C4-2B (cell line): ENCODE measurements around the gene MBLAC1.

ENCODE experiments used
- H3K27ac ChIP-seq: fragments of 450-650 bp; 2 replicates; pipeline ENCODE4 v1.5.1; 2017
- CTCF ChIP-seq: fragments of 450-650 bp; conservative IDR thresholded peaks from 2 replicates; pipeline ENCODE4 v1.5.1; 2017; ENCODE audit warnings: mild to moderate bottlenecking
- ZFX ChIP-seq: fragments of 450-650 bp; IDR thresholded peaks from 2 replicates; pipeline ENCODE4 v1.6.1; 2017

The MBLAC1 gene

GRCh38 chr7:100119072-100119969, 7.4 kb upstream of the MBLAC1 start, which contains the start of the genes CNPY4 and TAF6:
Gene CNPY4 (plus strand): TSS chr7:100119634. CDS start chr7:100119745, 111 bp downstream.
Gene TAF6 (minus strand): TSS chr7:100119358. CDS start chr7:100114209, 5,149 bp downstream.
- TF ChIP-seq ZFX (no peak), CTCF (no peak)
- H3K27ac ChIP-seq: peak within 1 kb of the TSS; percentile 85

DNA sequence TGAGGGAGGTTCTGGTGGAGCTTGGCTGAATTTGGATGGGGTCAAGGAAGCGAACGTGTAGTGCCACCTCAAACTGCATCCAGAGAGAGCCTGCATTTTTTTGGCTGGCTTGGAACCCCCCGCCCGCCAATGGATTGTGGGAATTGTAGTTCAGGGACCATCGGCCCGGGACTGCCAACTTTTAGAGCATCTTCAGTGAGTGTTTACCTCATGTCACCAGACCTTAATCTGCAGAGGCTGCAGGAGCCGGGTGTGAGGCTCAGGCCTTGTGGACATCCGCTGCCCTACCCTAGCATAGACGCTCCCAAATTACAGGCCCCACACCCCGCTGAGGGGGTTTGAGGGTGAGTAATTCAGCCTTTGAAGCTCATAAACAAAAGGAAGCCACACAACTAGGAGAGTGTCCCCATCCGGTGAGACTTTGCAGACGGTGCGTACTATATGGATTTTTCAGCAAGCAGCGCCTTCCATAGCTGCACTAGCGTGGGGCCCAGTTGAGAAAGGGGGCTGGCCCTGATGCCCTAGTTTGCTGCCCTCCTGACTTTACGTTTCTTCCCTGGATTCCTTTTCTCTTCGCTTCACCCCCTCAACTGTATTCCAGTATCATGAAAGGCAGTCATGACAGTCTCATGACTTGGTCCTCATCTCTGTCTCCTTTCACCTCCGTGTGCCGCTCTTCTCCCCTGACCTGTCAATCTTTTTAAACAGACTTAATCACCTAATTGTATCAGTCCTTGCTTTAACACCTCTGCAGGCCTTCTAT, 6.6 kb upstream of the MBLAC1 start:
- TF ChIP-seq CTCF (no peak), ZFX (no peak)
- H3K27ac ChIP-seq: peak overlapping the region; percentile 85

DNA sequence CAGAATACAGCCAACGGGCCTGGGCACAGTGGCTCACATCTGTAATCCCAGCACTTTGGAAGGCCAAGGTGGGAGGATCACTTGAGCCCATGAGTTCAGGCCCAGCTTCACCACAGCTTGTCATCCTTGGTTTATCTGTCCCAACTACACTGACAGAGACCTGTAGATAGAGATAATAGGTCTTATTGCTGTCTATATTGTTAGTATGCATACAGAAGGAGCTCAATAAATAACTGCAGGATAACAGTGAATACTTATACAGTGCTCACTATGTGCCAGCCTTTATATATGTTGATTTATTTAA, 6.1 kb upstream of the MBLAC1 start:
- no peak for TF ChIP-seq ZFX
- TF ChIP-seq CTCF: no peak
- H3K27ac ChIP-seq: 0 out of 2 replicates have a peak overlapping the region, but pooled peaks have one; percentile 85

DNA sequence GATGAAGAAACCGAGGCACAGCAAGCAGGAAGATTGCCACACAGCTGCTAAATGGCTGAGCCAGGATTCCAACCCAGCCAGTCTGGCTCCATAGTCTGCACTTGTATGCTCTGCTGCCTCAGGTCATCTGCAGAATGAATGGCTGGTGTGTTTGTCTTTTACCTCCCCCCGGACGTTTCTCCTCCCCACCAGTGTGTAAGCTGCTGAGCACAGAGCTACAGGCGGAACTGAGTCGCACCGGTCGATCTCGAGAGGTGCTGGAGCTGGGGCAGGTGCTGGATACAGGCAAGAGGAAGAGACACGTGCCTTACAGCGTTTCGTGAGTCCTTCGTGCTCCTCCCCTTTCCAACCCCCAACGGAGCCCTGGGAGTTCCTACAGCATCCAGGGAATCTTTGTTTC, 4.7 kb upstream of the MBLAC1 start:
- TF ChIP-seq CTCF: no peak
- no peak for TF ChIP-seq ZFX
- no peak overlapping the region for H3K27ac ChIP-seq

DNA sequence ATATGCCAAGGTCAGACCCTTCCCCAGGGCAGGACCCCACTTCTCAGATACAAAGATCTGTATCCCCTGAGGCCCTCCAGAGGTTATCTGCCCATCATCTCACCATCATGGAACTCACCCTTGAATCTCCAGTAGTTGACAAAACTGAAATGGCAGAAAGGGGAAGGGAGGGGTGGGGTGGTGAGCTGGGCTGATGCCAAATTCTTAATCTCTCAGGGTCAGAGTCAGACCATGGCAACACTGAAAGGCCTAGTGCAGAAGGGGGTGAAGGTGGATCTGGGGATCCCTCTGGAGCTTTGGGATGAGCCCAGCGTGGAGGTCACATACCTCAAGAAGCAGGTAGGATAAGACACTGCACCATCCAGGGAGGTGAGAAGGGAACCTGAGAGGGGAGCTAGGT, 4.2 kb upstream of the MBLAC1 start:
- H3K27ac ChIP-seq: no peak overlapping the region

GRCh38 chr7:100124301-100125230, 2.2 kb upstream of the MBLAC1 start:
- TF ChIP-seq CTCF (no peak), ZFX (no peak)
- no peak overlapping the region for H3K27ac ChIP-seq

More for the DNA sequence above, 4.2 kb upstream of the MBLAC1 start:
- TF ChIP-seq CTCF (no peak), ZFX (no peak)
